Gastroesophageal sphincter (tissue), 4 donors: ENCODE results near the gene KLK6. TPM values are rescaled to one million over a fixed set of nuclear protein-coding genes. Genes with fewer than 3 reads are reported as not detected.

Experiments used
- ATAC-seq: fragments of 150-250 bp; one replicate; pipeline ENCODE4 v1.9.1; 2016; ENCODE audit warnings: mild to moderate bottlenecking, moderate library complexity
- H3K27ac ChIP-seq, 4 donors: fragments of 200-600 bp; sonication (generic) in 3 of 4; 1 replicate in 3 of 4; 2 replicates in 1 of 4; pipeline ENCODE4 v1.5.1; 2016 to 2019
- H3K27me3 ChIP-seq: fragments of 200-600 bp; sonication (generic); one replicate; pipeline ENCODE4 v1.5.1; 2019
- H3K36me3 ChIP-seq, 2 donors: fragments of 200-600 bp; sonication (generic); one replicate each; pipeline ENCODE4 v1.5.1; 2019; ENCODE audit warnings: control low read depth in 1 of 2
- H3K4me1 ChIP-seq, 3 donors: fragments of 200-600 bp; sonication (generic); 1 replicate in 2 of 3; 2 replicates in 1 of 3; pipeline ENCODE4 v1.5.1; 2016 to 2019; ENCODE audit warnings: control low read depth in 2 of 3
- H3K4me3 ChIP-seq, 2 donors: fragments of 200-600 bp; sonication (generic); one replicate each; pipeline ENCODE4 v1.5.1; 2019; ENCODE audit warnings: mild to moderate bottlenecking in 1 of 2, moderate library complexity in 1 of 2
- H3K9me3 ChIP-seq, 3 donors: fragments of 200-600 bp; sonication (generic); one replicate each; pipeline ENCODE4 v1.5.1; 2017 to 2019; ENCODE audit warnings: control low read depth in 2 of 3
- EP300 ChIP-seq: sonication (generic); formaldehyde crosslinking; IDR thresholded peaks from one replicate; pipeline ENCODE4 v1.6.1; 2017; ENCODE audit warnings: antibody characterized with exemption, mild to moderate bottlenecking
- POLR2A ChIP-seq, 2 donors: fragments of 450-650 bp; IDR thresholded peaks; one replicate each; pipeline ENCODE4 v1.6.1; 2017; ENCODE audit warnings: antibody characterized with exemption in 2 of 2, mild to moderate bottlenecking in 2 of 2, moderate library complexity in 1 of 2
- POLR2AphosphoS5 ChIP-seq: sonication (generic); formaldehyde crosslinking; IDR thresholded peaks from one replicate; pipeline ENCODE4 v1.6.1; 2017; ENCODE audit warnings: antibody characterized with exemption
- WGBS, 2 donors: methylation state at CpG; one replicate each; pipeline ENCODE4 v1.1.5; 2018; ENCODE audit warnings: low coverage in 1 of 2; 5-methylcytosine and 5-hydroxymethylcytosine counted together
- total RNA-seq, 4 donors: library from RNA; depleted of rRNA; stranded (reverse); fragments of >200 nt; gene quantifications; one replicate each; pipeline ENCODE4 v1.1.0, GENCODE V29; 2016
- TF ChIP-seq, protein P1 (sequence below), 4 experiments: fragments of 200-600 bp in 2 of 4; fragments of 450-650 bp in 2 of 4; sonication (generic) in 1 of 4; IDR thresholded peaks; one replicate each; pipeline ENCODE4 v1.5.1; 2017 to 2019; ENCODE audit warnings: antibody characterized with exemption in 4 of 4, mild to moderate bottlenecking in 2 of 4, moderate library complexity in 2 of 4

Gene KLK6
- total RNA-seq, 4 donors from 2014 or later, result 1.1 to 7.8 TPM; not detected in 2

- no peak overlapping the region for H3K27ac ChIP-seq
- H3K36me3 ChIP-seq, result no peaks in the 10 kb centered on the region
- H3K4me3 ChIP-seq, result no peak overlapping the region
- 83 to 90% methylated on average over 1 of the region's 1 CpG for WGBS, 2 donors
- no peaks in the 10 kb centered on the region for H3K9me3 ChIP-seq
- no peaks in the 10 kb centered on the region for H3K4me1 ChIP-seq
- TF ChIP-seq EP300, result no peak
- no peak for TF ChIP-seq POLR2A (IDR thresholded peaks at IDR 0.05)
- no peak for TF ChIP-seq POLR2AphosphoS5
- TF ChIP-seq, protein P1, sequence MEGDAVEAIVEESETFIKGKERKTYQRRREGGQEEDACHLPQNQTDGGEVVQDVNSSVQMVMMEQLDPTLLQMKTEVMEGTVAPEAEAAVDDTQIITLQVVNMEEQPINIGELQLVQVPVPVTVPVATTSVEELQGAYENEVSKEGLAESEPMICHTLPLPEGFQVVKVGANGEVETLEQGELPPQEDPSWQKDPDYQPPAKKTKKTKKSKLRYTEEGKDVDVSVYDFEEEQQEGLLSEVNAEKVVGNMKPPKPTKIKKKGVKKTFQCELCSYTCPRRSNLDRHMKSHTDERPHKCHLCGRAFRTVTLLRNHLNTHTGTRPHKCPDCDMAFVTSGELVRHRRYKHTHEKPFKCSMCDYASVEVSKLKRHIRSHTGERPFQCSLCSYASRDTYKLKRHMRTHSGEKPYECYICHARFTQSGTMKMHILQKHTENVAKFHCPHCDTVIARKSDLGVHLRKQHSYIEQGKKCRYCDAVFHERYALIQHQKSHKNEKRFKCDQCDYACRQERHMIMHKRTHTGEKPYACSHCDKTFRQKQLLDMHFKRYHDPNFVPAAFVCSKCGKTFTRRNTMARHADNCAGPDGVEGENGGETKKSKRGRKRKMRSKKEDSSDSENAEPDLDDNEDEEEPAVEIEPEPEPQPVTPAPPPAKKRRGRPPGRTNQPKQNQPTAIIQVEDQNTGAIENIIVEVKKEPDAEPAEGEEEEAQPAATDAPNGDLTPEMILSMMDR (IDR thresholded peaks at IDR 0.05), result no peak
- H3K27me3 ChIP-seq, result peaks cover 89% of the 10 kb centered on the region
- ATAC-seq, result no peak
These were observed 7.1 kb downstream of the KLK6 start for GRCh38 chr19:50962245-50962644.

GRCh38 chr19:50959731-50960500 lies 9.5 kb downstream of the KLK6 start:
- Histone ChIP-seq H3K4me1 (no peaks in the 10 kb centered on the region), H3K4me3 (no peak overlapping the region), H3K36me3 (no peaks in the 10 kb centered on the region), H3K27ac (no peak overlapping the region), H3K9me3 (no peaks in the 10 kb centered on the region), H3K27me3 (peaks cover 82% of the 10 kb centered on the region)
- 59% methylated on average over 7 of the region's 9 CpGs; no CpG with 5 or more reads in 1 of the 2 donors for WGBS, 2 donors
- no peak for ATAC-seq
- TF ChIP-seq POLR2AphosphoS5, result no peak
- TF ChIP-seq POLR2A (IDR thresholded peaks at IDR 0.05), result no peak
- TF ChIP-seq EP300, result no peak
- TF ChIP-seq, protein P1 (IDR thresholded peaks at IDR 0.05), result no peak

DNA sequence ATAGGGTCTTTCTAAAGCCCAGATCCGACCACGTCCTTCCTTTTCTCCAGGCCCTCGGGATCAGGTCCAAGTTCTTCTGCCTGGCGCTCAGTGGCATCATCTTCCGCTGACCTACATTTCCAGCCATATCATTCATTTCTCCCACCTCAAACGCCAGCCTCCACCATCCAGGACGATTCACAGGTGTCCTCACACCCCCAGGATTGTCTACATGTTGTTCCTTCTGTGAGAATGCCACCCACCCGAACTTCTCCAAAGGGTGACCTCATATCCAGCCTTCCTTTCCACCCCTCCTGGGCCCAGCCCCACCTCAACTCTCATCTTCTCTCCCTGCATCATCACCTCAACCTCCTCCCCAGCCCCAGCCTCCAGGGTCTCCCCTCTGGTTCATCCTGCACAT lies 11.8 kb downstream of the KLK6 start:
- no peak for TF ChIP-seq POLR2AphosphoS5
- no peak for TF ChIP-seq EP300
- TF ChIP-seq, protein P1 (IDR thresholded peaks at IDR 0.05), result no peak
- TF ChIP-seq POLR2A (IDR thresholded peaks at IDR 0.05), result no peak
- 73 to 75% methylated on average over 7 to 8 of the region's 8 CpGs for WGBS, 2 donors
- Histone ChIP-seq H3K4me3 (no peak overlapping the region), H3K36me3 (no peaks in the 10 kb centered on the region), H3K9me3 (no peaks in the 10 kb centered on the region), H3K4me1 (no peaks in the 10 kb centered on the region), H3K27me3 (peaks cover 69% of the 10 kb centered on the region), H3K27ac (no peak overlapping the region)
- no peak for ATAC-seq

GRCh38 chr19:50952910-50953309 lies 16.5 kb downstream of the KLK6 start, which contains the start of gene KLK5:
Gene KLK5, minus strand, starts transcription at chr19:50953038. Its CDS starts 381 bp downstream, at chr19:50952657.
- Histone ChIP-seq H3K9me3 (no peaks in the 10 kb centered on the region), H3K36me3 (no peaks in the 10 kb centered on the region), H3K27me3 (peaks cover 75% of the 10 kb centered on the region), H3K27ac (no peak within 1 kb of the TSS), H3K4me1 (no peaks in the 10 kb centered on the region), H3K4me3 (no peak within 1 kb of the TSS)
- ATAC-seq, result no peak
- 5% methylated on average over 4 of the region's 7 CpGs; no CpG with 5 or more reads in 1 of the 2 donors for WGBS, 2 donors
- TF ChIP-seq, protein P1 (IDR thresholded peaks at IDR 0.05), result no peak
- TF ChIP-seq POLR2A (IDR thresholded peaks at IDR 0.05), result no peak
- TF ChIP-seq EP300, result no peak
- no peak for TF ChIP-seq POLR2AphosphoS5

- Histone ChIP-seq H3K36me3 (no peaks in the 10 kb centered on the region), H3K27me3 (peaks cover 68% of the 10 kb centered on the region), H3K4me3 (no peak overlapping the region), H3K9me3 (no peaks in the 10 kb centered on the region), H3K27ac (no peak overlapping the region), H3K4me1 (no peaks in the 10 kb centered on the region)
- no CpG with 5 or more reads among the region's 19 CpGs for WGBS, 2 donors
- no peak for TF ChIP-seq POLR2A (IDR thresholded peaks at IDR 0.05)
- TF ChIP-seq, protein P1 (IDR thresholded peaks at IDR 0.05), result no peak
- no peak for TF ChIP-seq POLR2AphosphoS5
- no peak for TF ChIP-seq EP300
- ATAC-seq, result no peak
These were observed 19.5 kb downstream of the KLK6 start for GRCh38 chr19:50949861-50950260.
